ENCODE measurements around the gene FAM124B.

FAM124B gene

DNA sequence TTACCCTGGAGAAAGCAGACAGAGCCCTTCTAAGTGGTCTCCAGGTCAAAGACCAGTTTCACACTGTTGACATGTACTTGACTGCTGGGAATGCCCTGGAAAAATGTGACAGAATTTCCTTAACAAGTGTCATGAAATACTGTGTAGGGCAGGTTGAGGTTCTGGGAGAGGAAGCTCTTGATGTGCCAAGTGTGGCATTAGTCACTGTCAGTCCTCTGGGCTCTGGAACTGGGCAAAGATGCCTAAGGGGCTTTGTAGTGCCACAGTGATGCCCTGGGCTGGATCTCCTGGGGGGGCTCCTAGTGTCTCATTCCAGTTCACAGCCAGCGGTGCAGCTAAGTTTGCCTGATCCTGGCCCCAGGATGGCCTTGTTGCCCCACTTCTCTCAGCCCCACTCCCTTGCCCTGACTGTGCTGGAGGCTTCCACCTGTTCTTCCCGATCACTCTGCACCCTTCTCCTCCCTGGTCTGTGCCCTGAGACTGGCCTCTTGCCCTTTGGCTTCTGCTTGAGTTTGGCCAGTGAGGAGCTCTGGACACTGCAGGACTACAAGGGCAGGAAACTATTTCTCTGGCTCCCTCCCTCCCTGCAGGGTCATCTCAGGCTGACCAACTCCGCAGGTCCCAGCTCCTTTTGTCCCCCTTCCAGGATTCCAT lies 27.0 kb upstream of the FAM124B start:
- TF ChIP-seq, protein P1, sequence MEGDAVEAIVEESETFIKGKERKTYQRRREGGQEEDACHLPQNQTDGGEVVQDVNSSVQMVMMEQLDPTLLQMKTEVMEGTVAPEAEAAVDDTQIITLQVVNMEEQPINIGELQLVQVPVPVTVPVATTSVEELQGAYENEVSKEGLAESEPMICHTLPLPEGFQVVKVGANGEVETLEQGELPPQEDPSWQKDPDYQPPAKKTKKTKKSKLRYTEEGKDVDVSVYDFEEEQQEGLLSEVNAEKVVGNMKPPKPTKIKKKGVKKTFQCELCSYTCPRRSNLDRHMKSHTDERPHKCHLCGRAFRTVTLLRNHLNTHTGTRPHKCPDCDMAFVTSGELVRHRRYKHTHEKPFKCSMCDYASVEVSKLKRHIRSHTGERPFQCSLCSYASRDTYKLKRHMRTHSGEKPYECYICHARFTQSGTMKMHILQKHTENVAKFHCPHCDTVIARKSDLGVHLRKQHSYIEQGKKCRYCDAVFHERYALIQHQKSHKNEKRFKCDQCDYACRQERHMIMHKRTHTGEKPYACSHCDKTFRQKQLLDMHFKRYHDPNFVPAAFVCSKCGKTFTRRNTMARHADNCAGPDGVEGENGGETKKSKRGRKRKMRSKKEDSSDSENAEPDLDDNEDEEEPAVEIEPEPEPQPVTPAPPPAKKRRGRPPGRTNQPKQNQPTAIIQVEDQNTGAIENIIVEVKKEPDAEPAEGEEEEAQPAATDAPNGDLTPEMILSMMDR (IDR thresholded peaks at IDR 0.05; ENCODE audit: low read depth, low read length, missing control alignments), result no peak
- no peak overlapping the region for H3K4me3 ChIP-seq (ENCODE audit: low read depth, low read length)
- DNase-seq (ENCODE audit: low read depth), result no peak
- in situ Hi-C loops (cut with HindIII; ENCODE audit: low sequenced_read_pairs), result no loop called here

DNA sequence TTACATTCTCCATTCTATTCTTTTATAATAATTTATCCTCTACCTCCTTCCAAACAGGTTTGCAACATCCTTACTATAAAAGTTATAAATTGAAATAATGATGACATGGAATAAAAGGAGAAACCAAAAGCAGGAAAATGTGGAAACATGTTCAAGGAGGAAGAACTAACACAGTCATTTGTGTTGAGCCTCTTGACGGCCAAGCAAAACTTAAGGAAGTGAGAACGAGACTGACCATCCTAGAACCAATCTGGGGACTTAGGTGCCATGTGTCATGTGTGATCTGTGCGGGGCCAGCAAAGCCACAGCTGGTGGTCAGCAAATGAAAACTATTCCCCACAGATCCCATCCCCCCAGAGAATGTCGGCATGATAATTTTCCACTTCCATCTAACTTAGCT lies 25.6 kb upstream of the FAM124B start:
- DNase-seq (ENCODE audit: low read depth), result no peak
- H3K4me3 ChIP-seq (ENCODE audit: low read depth, low read length), result no peak overlapping the region
- TF ChIP-seq, protein P1 (IDR thresholded peaks at IDR 0.05; ENCODE audit: low read depth, low read length, missing control alignments), result no peak
- in situ Hi-C loops (cut with HindIII; ENCODE audit: low sequenced_read_pairs), result no loop called here

DNA sequence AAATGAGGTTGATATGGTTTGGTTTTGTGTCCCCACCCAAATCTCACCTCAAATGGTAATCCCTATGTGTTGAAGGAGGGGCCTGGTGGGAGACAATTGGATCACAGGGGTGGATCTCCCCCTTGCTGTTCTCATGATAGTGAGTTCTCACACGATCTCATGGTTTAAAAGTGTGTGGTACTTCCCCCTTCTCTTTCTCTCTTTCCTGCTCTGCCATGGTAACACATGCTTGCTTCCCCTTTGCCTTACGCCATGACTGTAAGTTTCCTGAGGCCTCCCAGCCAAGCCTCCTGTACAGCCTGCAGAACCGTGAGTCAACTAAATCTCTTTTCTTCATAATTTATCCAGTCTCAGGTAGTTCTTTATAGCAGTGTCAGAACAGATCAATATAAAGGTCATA lies 24.7 kb upstream of the FAM124B start:
- no peak for DNase-seq (ENCODE audit: low read depth)
- in situ Hi-C loops (cut with HindIII; ENCODE audit: low sequenced_read_pairs), result no loop called here
- TF ChIP-seq, protein P1 (IDR thresholded peaks at IDR 0.05; ENCODE audit: low read depth, low read length, missing control alignments), result no peak
- H3K4me3 ChIP-seq (ENCODE audit: low read depth, low read length), result no peak overlapping the region

DNA sequence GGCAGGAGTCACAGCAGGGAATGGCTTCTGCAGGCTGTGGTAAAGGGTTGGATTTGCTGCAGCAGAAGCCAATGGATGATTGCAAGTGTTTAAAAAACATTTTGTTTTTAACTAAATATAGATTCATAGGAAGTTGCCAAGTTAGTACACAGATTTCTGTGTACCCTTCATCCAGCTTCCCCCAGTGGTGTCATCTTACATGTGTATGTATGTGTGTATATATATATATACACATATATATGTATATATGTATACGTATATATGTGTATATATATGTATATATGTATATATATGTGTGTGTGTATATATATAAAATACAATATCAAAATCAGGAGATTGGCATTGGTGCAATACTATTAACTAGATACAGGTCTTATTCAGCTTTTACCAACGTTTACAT lies 19.2 kb upstream of the FAM124B start:
- in situ Hi-C loops (cut with HindIII; ENCODE audit: low sequenced_read_pairs), result no loop called here

DNA sequence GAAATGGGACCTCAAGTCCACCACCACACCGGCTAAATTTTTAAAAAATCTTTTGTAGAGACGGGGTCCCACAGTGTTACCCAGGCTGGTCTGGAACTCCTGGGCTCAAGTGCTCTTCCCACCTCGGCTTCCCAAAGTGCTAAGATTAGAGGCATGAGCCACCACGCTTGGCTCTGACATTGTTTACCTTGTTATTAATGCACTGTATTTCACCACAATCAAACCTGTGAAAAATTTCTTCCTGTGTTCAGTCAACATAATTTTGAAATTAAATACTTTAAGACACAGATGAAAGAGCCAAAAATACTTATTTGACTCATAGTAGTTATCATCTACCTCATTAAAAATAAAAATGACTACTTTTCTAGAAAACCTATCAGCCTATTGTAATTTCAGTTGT lies 16.0 kb upstream of the FAM124B start:
- no peak overlapping the region for H3K4me3 ChIP-seq (ENCODE audit: low read depth, low read length)
- no peak for DNase-seq (ENCODE audit: low read depth)
- in situ Hi-C loops (cut with HindIII; ENCODE audit: low sequenced_read_pairs), result no loop called here
- TF ChIP-seq, protein P1 (IDR thresholded peaks at IDR 0.05; ENCODE audit: low read depth, low read length, missing control alignments), result no peak

More for the DNA sequence above, 19.2 kb upstream of the FAM124B start:
- no peak for DNase-seq (ENCODE audit: low read depth)
- TF ChIP-seq, protein P1 (IDR thresholded peaks at IDR 0.05; ENCODE audit: low read depth, low read length, missing control alignments), result no peak
- H3K4me3 ChIP-seq (ENCODE audit: low read depth, low read length), result no peak overlapping the region

DNA sequence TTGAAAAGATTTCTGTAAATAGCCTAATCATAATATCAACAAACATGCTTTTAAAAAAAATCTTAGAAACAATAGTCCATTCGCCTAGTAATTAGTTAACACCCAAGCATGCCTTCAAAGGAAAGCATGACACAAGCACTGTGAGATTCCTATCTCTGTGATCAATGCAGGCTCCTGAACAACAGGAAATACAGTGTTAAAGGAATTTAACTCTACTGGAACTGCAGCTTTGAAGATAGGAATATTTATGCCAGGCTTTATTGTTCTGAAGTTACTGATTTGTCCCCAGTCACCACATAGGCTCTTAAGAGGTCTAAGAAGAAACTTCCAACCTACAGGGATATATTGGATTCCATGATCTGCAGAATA lies 15.4 kb upstream of the FAM124B start:
- TF ChIP-seq, protein P1 (IDR thresholded peaks at IDR 0.05; ENCODE audit: low read depth, low read length, missing control alignments), result no peak
- in situ Hi-C loops (cut with HindIII; ENCODE audit: low sequenced_read_pairs), result no loop called here
- DNase-seq (ENCODE audit: low read depth), result no peak
- H3K4me3 ChIP-seq (ENCODE audit: low read depth, low read length), result no peak overlapping the region

All from astrocyte of the cerebellum (primary cell).